Stimulated activated CD4-positive, alpha-beta T cell treated with anti-CD3 and anti-CD28 coated beads, Interleukin-4, amount 100 ng/mL, for 4 hours (primary cell): ENCODE measurements around the gene MAPK7.

Source experiments
- DNase-seq, 2 experiments: peaks; one replicate each; pipeline ENCODE4 v3.0.0-alpha.2; 2020

The MAPK7 gene

DNA sequence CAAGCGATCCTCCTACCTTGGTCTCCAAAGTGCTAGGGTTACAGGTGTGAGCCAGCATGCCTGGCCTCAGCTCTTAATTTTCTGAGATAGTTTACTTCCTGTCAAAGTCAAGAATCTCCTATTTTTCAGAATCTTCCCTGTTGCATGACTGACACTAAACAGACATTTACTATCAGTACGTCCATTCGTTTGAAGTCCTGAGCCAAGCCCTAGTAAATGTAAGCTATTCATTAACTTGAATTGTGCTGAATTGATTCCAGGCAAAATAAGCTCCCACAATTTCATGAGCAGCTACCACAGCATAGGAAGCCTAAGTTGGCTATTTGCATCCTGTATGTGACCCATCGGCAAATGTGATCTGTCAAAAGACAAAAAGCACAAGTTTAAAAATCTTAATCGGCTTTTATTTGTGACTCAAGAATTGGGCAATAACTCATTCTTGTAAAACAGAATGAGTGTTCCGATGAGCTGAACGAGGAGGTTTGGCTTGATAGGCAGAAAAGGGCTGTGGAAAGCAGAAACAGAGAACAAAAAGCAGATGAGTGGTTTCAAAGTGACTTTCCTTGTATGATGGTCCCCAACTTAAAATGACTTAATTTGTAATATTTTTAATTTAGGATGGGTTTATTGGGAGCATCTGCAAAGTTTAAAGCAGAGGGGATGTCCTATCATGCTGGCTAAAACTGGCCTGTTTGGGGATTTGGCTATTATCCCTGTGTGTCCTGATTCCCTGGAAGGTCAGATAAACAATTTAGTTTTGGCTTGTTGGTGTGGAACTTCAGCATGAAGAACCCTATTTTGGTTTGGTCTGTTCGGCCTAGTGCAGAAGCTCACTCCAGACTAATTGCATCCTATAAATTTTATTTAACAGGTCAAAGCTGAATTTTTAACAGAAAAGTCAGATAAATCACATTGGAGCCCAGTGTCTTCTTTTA lies 46.9 kb downstream of the MAPK7 start:
- DNase-seq, result no peak

- no peak for DNase-seq
These were observed 48.3 kb downstream of the MAPK7 start for GRCh38 chr17:19426631-19427030.

GRCh38 chr17:19431691-19432090 lies 53.4 kb downstream of the MAPK7 start:
- DNase-seq, result no peak
